Cardiac muscle cell (in vitro differentiated cells and primary cell): Measurements from ENCODE around the gene PCDHB7. TPM values are rescaled to one million over a fixed set of nuclear protein-coding genes. Genes with fewer than 3 reads are reported as not detected.
A peak's percentile ranks its signal among the peaks of the same experiment; 100 is the strongest.
"Not testable (repeated sequence)": the region's sequence is repeated elsewhere in the genome, so short reads cannot be mapped to it uniquely, and the experiment has no call there.

Experiments used
- DNase-seq, 2 donors: peaks; one replicate each; pipeline versions ENCODE4 v3.0.0 to v3.0.0-alpha.2; 2010 to 2017; ENCODE audit warnings: low read depth in 1 of 2, low spot score in 1 of 2
- H3K27ac ChIP-seq: fragments of 200-600 bp; sonication (generic); 2 replicates; pipeline ENCODE4 v1.5.1; 2016
- H3K27me3 ChIP-seq: fragments of 200-600 bp; sonication (generic); 2 replicates; pipeline ENCODE4 v1.6.0; 2016; ENCODE audit warnings: control low read depth
- H3K36me3 ChIP-seq: fragments of 200-600 bp; sonication (generic); 2 replicates; pipeline ENCODE4 v1.5.1; 2016; ENCODE audit warnings: control low read depth
- H3K4me1 ChIP-seq: fragments of 200-600 bp; sonication (generic); 2 replicates; pipeline ENCODE4 v1.8.1; 2017; ENCODE audit warnings: low read depth, mild to moderate bottlenecking, mixed run types
- H3K4me3 ChIP-seq: fragments of 200-600 bp; sonication (generic); 2 replicates; pipeline ENCODE4 v1.5.1; 2016; ENCODE audit warnings: mild to moderate bottlenecking
- H3K9me3 ChIP-seq: fragments of 200-600 bp; sonication (generic); 2 replicates; pipeline ENCODE4 v1.5.1; 2017; ENCODE audit warnings: low read depth, mild to moderate bottlenecking, control low read depth
- polyA plus RNA-seq: library from polyadenylated mRNA; unstranded; fragments of >200 nt; fragmentation: Nextera tagmentation; extraction: Ambion mirVana; gene quantifications from 2 replicates; pipeline ENCODE4 v1.2.1, GENCODE V29; 2016
- total RNA-seq: library from RNA; depleted of rRNA; stranded (reverse); fragments of >200 nt; gene quantifications from 2 replicates; pipeline ENCODE4 v1.2.3, GENCODE V29; 2016
- TF ChIP-seq, protein P1 (sequence below): IDR thresholded peaks from 2 replicates; pipeline ENCODE4 v1.5.1; 2012; ENCODE audit warnings: low read depth, mild to moderate bottlenecking, low read length

PCDHB7 gene
- total and polyA plus RNA-seq, 2 experiments from 2014 or later: 1.0 to 2.3 TPM

DNA sequence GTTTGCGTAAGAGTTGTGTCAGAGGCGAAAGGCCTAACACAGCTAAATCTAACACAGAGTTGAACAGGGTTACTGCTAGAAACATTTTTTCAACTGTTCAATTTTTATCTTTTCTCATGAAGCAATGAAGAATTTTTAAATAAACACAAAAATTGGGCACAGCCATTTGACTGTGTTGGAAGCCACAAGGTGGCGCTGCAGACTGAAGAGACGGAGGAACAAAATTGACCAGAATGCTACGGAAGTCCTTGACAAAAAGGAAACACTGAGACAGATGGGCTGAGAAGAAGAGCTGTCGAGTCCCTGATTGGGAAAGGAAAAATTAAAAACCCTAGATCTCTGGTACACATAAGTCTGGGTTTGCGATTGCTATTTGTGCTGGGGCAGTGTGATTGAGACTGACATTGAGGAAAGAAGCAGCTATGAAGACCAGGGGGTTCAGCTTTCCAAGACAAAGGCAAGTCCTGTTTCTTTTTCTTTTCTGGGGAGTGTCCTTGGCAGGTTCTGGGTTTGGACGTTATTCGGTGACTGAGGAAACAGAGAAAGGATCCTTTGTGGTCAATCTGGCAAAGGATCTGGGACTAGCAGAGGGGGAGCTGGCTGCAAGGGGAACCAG, 14.6 kb downstream of the PCDHB7 start, which contains the start of gene PCDHB9:
PCDHB9 (plus strand) TSS at position 265 of the 616 bp plus-strand sequence; CDS start at position 423, 158 bp downstream.
- TF ChIP-seq, protein P1, sequence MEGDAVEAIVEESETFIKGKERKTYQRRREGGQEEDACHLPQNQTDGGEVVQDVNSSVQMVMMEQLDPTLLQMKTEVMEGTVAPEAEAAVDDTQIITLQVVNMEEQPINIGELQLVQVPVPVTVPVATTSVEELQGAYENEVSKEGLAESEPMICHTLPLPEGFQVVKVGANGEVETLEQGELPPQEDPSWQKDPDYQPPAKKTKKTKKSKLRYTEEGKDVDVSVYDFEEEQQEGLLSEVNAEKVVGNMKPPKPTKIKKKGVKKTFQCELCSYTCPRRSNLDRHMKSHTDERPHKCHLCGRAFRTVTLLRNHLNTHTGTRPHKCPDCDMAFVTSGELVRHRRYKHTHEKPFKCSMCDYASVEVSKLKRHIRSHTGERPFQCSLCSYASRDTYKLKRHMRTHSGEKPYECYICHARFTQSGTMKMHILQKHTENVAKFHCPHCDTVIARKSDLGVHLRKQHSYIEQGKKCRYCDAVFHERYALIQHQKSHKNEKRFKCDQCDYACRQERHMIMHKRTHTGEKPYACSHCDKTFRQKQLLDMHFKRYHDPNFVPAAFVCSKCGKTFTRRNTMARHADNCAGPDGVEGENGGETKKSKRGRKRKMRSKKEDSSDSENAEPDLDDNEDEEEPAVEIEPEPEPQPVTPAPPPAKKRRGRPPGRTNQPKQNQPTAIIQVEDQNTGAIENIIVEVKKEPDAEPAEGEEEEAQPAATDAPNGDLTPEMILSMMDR: peak; percentile 21
- no peaks in the 10 kb centered on the region for H3K9me3 ChIP-seq
- DNase-seq: peak; percentile 9 to 29
- peak within 1 kb of the TSS; percentile 8 for H3K4me3 ChIP-seq
- H3K27ac ChIP-seq: no peak within 1 kb of the TSS
- no peaks in the 10 kb centered on the region for H3K4me1 ChIP-seq
- no peaks in the 10 kb centered on the region for H3K27me3 ChIP-seq
- no peaks in the 10 kb centered on the region for H3K36me3 ChIP-seq

- not testable (repeated sequence) for H3K27ac ChIP-seq, DNase-seq, H3K27me3 ChIP-seq, H3K4me3 ChIP-seq, H3K4me1 ChIP-seq, H3K9me3 ChIP-seq, H3K36me3 ChIP-seq
Observed at GRCh38 chr5:141188682-141189081, 16.2 kb downstream of the PCDHB7 start.

DNA sequence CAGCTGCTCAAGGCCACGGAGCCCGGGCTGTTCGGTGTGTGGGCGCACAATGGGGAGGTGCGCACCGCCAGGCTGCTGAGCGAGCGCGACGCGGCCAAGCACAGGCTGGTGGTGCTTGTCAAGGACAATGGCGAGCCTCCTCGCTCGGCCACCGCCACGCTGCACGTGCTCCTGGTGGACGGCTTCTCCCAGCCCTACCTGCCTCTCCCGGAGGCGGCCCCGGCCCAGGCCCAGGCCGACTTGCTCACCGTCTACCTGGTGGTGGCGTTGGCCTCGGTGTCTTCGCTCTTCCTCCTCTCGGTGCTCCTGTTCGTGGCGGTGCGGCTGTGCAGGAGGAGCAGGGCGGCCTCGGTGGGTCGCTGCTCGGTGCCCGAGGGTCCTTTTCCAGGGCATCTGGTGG, 16.7 kb downstream of the PCDHB7 start:
- H3K27ac ChIP-seq, H3K4me3 ChIP-seq, H3K4me1 ChIP-seq, H3K9me3 ChIP-seq, DNase-seq, H3K27me3 ChIP-seq, H3K36me3 ChIP-seq: not testable (repeated sequence)

DNA sequence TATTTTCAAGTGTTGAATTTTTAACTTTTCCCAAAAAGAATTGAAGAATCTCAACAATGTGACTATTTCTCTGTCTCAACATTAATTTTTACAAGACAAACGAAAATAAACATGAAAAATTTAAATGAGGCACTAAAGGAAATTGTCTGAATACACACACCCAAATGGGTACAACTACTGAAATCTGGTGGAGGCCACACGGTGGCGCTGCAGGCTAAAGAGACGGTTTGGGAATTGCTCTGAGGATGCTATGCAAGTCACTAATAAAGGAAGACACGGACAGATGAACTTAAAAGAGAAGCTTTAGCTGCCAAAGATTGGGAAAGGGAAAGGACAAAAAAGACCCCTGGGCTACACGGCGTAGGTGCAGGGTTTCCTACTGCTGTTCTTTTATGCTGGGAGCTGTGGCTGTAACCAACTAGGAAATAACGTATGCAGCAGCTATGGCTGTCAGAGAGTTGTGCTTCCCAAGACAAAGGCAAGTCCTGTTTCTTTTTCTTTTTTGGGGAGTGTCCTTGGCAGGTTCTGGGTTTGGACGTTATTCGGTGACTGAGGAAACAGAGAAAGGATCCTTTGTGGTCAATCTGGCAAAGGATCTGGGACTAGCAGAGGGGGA, 19.8 kb downstream of the PCDHB7 start, which contains the start of gene PCDHB10:
PCDHB10 (plus strand) TSS at position 244 of the 616 bp plus-strand sequence; CDS start at position 444, 200 bp downstream.
- H3K4me3 ChIP-seq: peak within 1 kb of the TSS; percentile 30
- TF ChIP-seq, protein P1: peak; percentile 19
- DNase-seq: peak; percentile 12 to 51

DNA sequence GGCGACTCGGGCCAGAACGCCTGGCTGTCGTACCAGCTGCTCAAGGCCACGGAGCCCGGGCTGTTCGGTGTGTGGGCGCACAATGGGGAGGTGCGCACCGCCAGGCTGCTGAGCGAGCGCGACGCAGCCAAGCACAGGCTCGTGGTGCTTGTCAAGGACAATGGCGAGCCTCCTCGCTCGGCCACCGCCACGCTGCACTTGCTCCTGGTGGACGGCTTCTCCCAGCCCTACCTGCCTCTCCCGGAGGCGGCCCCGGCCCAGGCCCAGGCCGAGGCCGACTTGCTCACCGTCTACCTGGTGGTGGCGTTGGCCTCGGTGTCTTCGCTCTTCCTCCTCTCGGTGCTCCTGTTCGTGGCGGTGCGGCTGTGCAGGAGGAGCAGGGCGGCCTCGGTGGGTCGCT, 21.9 kb downstream of the PCDHB7 start:
- not testable (repeated sequence) for H3K27me3 ChIP-seq, H3K27ac ChIP-seq, DNase-seq, H3K36me3 ChIP-seq, H3K4me3 ChIP-seq, H3K9me3 ChIP-seq, H3K4me1 ChIP-seq

More for the DNA sequence above, 19.8 kb downstream of the PCDHB7 start, which contains the start of gene PCDHB10:
- Histone ChIP-seq H3K27ac (no peak within 1 kb of the TSS), H3K9me3 (no peaks in the 10 kb centered on the region), H3K36me3 (no peaks in the 10 kb centered on the region), H3K27me3 (no peaks in the 10 kb centered on the region), H3K4me1 (no peaks in the 10 kb centered on the region)

GRCh38 chr5:141196363-141196762, 23.9 kb downstream of the PCDHB7 start:
- TF ChIP-seq, protein P1: no peak

More at GRCh38 chr5:141196363-141196762, 23.9 kb downstream of the PCDHB7 start:
- peaks cover 10% of the 10 kb centered on the region for H3K27me3 ChIP-seq
- H3K4me3 ChIP-seq: no peak overlapping the region
- no peak overlapping the region for H3K27ac ChIP-seq
- no peaks in the 10 kb centered on the region for H3K9me3 ChIP-seq
- no peaks in the 10 kb centered on the region for H3K36me3 ChIP-seq
- H3K4me1 ChIP-seq: no peaks in the 10 kb centered on the region
- no peak for DNase-seq
